ENCODE measurements around the gene API5.

API5 gene

DNA sequence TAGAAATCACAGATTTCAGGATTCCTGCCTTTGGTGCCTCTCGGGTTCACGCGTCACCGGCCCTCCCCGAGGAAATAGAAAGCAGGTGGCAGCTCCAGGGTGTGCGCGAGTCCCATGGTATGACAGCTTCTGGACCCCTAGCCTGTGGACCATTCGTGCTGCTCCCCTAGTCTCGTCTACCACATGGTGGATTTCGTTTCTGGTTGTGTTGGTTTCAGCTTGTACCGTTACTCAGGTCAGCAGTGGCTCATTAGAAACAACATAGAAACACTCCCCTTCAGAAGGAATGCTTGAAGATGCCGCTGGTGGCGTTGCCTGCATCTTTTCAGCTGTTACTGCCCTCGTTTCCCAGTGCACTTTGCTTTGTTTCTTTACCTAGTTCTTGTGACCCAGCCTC, 47.6 kb downstream of the API5 start:
- no peak for DNase-seq (ENCODE audit: low read depth)

- no peak for DNase-seq (ENCODE audit: low read depth)
These were observed 48.7 kb downstream of the API5 start for GRCh38 chr11:43360361-43361032.

DNA sequence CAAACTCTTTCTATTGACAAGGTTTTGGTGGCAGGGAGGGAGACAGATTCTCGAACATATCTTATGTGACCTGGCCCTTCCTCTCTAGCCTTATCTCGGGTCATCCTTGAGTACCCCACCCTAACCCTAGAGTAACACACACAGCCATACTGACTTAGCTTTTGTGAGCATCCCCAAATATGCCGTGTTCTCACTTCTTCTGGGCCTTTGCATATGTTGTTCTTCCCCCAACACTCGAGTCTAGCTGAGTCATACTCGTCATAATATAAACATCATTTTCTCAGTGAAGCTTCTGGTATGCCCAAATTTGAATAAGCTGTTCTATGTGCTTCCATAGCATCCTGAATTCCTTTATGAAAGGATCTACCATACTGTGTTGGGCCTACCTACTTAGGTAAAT, 54.9 kb downstream of the API5 start:
- no peak for DNase-seq (ENCODE audit: low read depth)

DNA sequence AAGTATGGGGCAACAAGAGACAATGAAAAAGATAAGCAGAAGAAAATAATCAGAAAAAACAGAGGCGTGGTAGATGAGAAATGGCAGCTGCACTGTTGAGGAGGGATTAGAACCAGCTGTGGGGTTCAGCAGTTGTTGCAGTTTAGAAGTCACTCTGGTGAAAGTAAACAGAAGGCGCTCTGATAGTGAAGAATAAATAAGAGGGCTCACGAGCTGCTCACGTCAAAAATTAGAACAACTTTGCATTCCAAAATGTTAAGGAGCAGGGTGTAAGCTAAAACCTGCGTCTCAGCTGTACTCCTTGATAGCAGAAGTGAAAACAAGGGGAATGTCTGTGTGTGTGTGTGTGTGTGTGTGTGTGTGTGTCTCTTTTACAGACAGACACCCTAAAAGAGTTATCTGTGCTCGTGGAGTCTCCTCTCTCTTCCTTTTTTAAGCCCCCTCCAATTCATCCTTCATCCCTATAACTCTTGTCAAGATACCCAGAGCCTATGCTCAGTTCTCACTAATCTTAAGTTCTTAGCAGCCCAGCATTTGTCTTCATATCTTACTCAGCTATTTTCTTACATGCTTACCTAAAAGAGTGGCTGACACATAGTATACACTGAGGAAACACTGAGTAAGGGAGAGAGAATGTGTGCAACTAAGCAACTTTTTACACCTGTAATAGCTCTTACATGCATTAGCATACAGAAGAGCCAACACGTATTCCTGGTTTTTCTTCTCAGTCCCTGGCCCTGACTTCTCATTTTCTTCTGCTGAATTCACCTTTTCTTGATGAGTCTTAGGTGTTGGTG, 55.8 kb downstream of the API5 start:
- no peak for DNase-seq (ENCODE audit: low read depth)

- DNase-seq (ENCODE audit: low read depth), result no peak
These were observed 64.3 kb downstream of the API5 start for GRCh38 chr11:43376065-43376464.

GRCh38 chr11:43376594-43376993, 64.8 kb downstream of the API5 start:
- DNase-seq (ENCODE audit: low read depth), result no peak

DNA sequence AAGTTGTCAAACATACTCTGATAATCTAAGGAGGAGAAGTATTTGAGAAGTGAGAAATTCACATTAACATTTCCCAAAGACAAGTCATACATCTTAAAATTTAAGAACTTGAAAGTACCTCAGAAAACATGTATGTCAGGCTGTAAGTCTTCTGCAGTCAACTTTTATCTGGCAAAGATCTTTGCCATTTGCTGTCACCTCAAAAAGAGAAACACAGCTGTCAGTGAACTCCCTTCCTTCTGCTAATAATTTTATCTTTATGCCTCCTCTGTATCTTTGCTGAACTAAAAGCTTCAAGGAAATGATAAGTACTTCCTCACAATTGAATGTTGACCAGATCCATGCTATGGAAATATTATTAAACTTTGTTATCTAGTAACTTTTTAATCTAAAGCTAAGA, 65.6 kb downstream of the API5 start:
- DNase-seq (ENCODE audit: low read depth), result no peak

DNA sequence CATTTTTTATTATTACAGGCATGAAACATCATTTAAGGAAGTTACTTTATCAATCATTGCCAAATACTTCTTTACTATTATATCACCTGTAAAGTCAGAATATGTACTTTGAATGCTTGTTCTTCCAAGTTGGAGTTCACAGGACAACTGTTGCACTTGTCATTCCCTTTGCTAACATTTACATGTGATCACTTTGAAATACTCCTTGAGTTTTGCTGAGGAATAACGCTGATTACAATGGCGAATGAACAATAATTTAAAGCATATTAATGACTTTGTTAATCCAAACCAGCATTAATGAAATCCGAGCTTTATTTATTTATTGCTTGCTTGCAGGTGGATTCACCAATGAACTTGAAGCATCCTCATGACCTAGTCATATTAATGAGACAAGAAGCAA, 67.1 kb downstream of the API5 start:
- no peak for DNase-seq (ENCODE audit: low read depth)

- no peak for DNase-seq (ENCODE audit: low read depth)
These were observed 70.0 kb downstream of the API5 start for GRCh38 chr11:43381802-43382201.

GRCh38 chr11:43382614-43383013, 70.8 kb downstream of the API5 start:
- no peak for DNase-seq (ENCODE audit: low read depth)

DNA sequence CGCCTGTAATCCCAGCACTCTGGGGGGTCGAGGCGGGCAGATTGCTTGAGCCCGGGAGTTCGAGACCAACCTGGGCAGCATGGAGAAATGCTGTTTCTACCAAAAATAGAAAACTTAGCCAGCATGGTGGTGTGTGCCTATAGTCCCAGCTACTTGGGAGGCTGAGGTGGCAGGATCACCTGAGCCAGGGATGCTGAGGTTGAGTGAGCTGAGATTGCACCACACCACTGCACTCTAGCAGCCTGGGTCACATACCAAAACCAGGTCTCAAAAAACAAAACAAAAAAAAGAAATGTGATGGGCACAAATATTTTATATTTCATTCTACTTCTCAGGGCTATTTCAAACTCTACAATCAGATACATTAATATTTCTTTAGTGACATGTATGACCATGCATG, 72.6 kb downstream of the API5 start:
- no peak for DNase-seq (ENCODE audit: low read depth)

- DNase-seq (ENCODE audit: low read depth), result no peak
These were observed 80.9 kb downstream of the API5 start for GRCh38 chr11:43392713-43393112.

DNA sequence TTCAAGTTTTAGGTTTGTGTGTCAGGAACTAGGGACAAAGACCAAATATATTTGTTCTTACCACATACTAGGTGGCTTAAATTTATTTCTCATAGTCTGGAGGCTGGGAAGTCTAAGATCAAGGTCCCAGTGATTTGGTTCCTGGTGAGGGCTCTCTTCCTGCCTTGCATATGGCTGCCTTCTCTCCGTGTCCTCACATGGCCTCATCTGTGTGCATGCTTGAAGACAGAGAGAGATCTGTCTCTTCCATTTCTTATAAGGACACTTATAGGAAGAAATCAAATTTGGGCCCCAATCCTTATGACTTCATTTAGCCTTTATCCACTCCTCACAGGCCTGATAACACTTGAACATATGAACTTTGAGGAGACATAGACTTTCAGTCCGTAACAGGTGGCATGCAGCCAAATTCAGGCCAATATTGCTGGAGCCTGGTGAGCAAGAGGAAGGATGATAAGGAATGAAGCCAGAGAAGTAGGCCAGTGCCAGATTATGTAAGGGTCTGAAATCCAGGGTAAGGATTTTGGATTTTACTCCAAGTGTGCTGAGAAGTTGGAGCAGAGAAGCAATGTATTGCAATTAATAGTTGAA, 82.1 kb downstream of the API5 start:
- DNase-seq (ENCODE audit: low read depth), result no peak
